ENCODE results near the gene PRKAR2A. TPM values are rescaled to one million over a fixed set of nuclear protein-coding genes. Genes with fewer than 3 reads are reported as not detected.
"Not testable (repeated sequence)": the region's sequence is repeated elsewhere in the genome, so short reads cannot be mapped to it uniquely, and the experiment has no call there.

The PRKAR2A gene
- total and polyA plus RNA-seq, 4 donors = 12.1 to 28.5 (median 13.9) TPM

GRCh38 chr3:48738144-48738536 lies 109.5 kb downstream of the PRKAR2A start:
- Histone ChIP-seq H3K36me3 (ENCODE audit: control insufficient read depth in 4 of 4, insufficient read depth in 3 of 4, low read depth in 1 of 4, low read length in 3 of 4) (no peaks in the 10 kb centered on the region), H3K27ac (ENCODE audit: low read depth in 1 of 2, low read length in 2 of 2) (no peak overlapping the region), H3K4me1 (ENCODE audit: control insufficient read depth in 4 of 4, insufficient read depth in 4 of 4, low read length in 3 of 4) (peaks cover 13 to 31% (median 24%) of the 10 kb centered on the region in 4 donors), H3K9ac (ENCODE audit: low read depth in 1 of 2, low read length in 2 of 2) (no peak overlapping the region), H3K27me3 (ENCODE audit: control insufficient read depth in 4 of 4, insufficient read depth in 4 of 4, low read length in 3 of 4) (no peaks in the 10 kb centered on the region), H3K9me3 (ENCODE audit: control insufficient read depth in 4 of 4, low read length in 3 of 4) (no peaks in the 10 kb centered on the region), H3K4me3 (ENCODE audit: low read depth in 1 of 3, low read length in 3 of 3) (no peak overlapping the region)
- TF ChIP-seq NR2F2 (IDR thresholded peaks at IDR 0.05) (peak; percentile 21), JUND (IDR thresholded peaks at IDR 0.05) (no peak)
- 86% methylated on average over 3 of the region's 3 CpGs for WGBS
- no peak for DNase-seq (ENCODE audit: low spot score)

DNA sequence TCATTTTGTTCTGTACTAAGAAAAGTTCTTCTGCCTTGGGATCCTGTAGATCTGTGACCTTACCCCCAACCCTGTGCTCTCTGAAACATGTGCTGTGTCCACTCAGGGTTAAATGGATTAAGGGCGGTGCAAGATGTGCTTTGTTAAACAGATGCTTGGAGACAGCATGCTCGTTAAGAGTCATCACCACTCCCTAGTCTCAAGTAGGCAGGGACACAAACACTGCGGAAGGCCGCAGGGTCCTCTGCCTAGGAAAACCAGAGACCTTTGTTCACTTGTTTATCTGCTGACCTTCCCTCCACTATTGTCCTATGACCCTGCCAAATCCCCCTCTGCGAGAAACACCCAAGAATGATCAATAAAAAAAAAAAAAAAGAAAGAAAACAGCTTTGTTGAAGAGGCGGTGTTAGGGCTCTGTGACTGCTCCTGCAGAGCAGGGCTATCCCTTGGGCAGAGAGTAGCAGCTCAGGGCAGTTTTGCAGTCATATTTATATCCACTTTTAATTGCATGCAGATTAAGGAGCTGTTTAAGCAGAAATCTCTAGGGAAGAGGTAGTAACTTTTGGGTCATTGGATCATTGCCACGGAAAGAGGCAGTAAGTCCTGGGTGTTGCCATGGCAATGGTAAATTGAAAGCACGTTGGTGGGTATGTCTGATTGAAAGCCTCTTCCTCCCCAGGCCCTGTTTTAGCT lies 112.5 kb downstream of the PRKAR2A start:
- H3K9me3 ChIP-seq (ENCODE audit: control insufficient read depth in 4 of 4, low read length in 3 of 4); H3K27ac ChIP-seq (ENCODE audit: low read depth in 1 of 2, low read length in 2 of 2); H3K9ac ChIP-seq (ENCODE audit: low read depth in 1 of 2, low read length in 2 of 2); DNase-seq (ENCODE audit: low spot score); H3K36me3 ChIP-seq (ENCODE audit: control insufficient read depth in 4 of 4, insufficient read depth in 3 of 4, low read depth in 1 of 4, low read length in 3 of 4); H3K27me3 ChIP-seq (ENCODE audit: control insufficient read depth in 4 of 4, insufficient read depth in 4 of 4, low read length in 3 of 4); H3K4me3 ChIP-seq (ENCODE audit: low read depth in 1 of 3, low read length in 3 of 3): not testable (repeated sequence)
- H3K4me1 ChIP-seq (ENCODE audit: control insufficient read depth in 4 of 4, insufficient read depth in 4 of 4, low read length in 3 of 4) = peaks cover 8 to 24% (median 17%) of the 10 kb centered on the region in 4 donors
- 21% methylated on average over 8 of the region's 8 CpGs for WGBS

- not testable (repeated sequence) for H3K36me3 ChIP-seq (ENCODE audit: control insufficient read depth in 4 of 4, insufficient read depth in 3 of 4, low read depth in 1 of 4, low read length in 3 of 4); H3K27me3 ChIP-seq (ENCODE audit: control insufficient read depth in 4 of 4, insufficient read depth in 4 of 4, low read length in 3 of 4); H3K9me3 ChIP-seq (ENCODE audit: control insufficient read depth in 4 of 4, low read length in 3 of 4); H3K27ac ChIP-seq (ENCODE audit: low read depth in 1 of 2, low read length in 2 of 2); H3K4me3 ChIP-seq (ENCODE audit: low read depth in 1 of 3, low read length in 3 of 3); DNase-seq (ENCODE audit: low spot score); H3K9ac ChIP-seq (ENCODE audit: low read depth in 1 of 2, low read length in 2 of 2)
- H3K4me1 ChIP-seq (ENCODE audit: control insufficient read depth in 4 of 4, insufficient read depth in 4 of 4, low read length in 3 of 4) = peaks cover 5 to 17% (median 13%) of the 10 kb centered on the region in 4 donors
- 93% methylated on average over 23 of the region's 25 CpGs for WGBS
Observed at GRCh38 chr3:48734541-48734940, 113.1 kb downstream of the PRKAR2A start.

DNA sequence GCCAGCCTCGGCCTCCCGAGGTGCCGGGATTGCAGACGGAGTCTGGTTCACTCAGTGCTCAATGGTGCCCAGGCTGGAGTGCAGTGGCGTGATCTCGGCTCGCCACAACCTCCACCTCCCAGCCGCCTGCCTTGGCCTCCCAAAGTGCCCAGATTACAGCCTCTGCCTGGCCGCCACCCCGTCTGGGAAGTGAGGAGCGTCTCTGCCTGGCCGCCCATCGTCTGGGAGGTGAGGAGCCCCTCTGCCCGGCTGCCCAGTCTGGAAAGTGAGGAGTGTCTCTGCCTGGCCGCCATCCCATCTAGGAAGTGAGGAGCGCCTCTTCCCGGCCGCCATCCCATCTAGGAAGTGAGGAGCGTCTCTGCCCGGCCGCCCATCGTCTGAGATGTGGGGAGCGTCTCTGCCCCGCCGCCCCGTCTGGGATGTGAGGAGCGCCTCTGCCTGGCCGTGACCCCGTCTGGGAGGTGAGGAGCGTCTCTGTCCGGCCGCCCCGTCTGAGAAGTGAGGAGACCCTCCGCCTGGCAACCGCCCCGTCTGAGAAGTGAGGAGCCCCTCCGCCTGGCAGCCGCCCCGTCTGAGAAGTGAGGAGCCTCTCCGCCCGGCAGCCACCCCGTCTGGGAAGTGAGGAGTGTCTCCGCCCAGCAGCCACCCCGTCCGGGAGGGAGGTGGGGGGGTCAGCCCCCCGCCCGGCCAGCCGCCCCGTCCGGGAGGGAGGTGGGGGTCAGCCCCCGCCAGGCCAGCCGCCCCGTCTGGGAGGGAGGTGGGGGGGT lies 113.7 kb downstream of the PRKAR2A start:
- WGBS = 96% methylated on average over 49 of the region's 53 CpGs
- DNase-seq (ENCODE audit: low spot score) = not testable (repeated sequence)

DNA sequence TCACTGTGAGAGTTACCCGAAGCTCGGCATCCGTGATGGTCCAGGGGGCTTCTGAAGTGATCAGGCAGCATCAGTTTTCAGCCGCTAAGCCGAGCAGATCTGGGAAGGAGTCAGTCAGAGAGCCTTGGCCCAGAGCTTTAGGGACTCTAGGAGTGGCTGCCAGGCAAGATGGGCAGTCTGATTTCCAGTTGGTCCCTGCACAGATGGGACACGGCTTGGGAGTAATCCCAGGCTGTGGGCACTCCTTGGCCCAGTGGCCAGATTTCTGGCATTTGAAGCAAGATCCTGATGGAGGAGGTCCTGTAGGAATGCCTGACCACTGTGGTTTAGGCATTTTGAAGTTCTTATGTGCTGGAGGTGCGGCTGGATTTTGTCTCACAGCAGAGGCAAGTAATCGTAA lies 120.2 kb downstream of the PRKAR2A start:
- H3K9ac ChIP-seq (ENCODE audit: low read depth in 1 of 2, low read length in 2 of 2) = no peak overlapping the region
- no peaks in the 10 kb centered on the region for H3K9me3 ChIP-seq (ENCODE audit: control insufficient read depth in 4 of 4, low read length in 3 of 4)
- H3K36me3 ChIP-seq (ENCODE audit: control insufficient read depth in 4 of 4, insufficient read depth in 3 of 4, low read depth in 1 of 4, low read length in 3 of 4) = no peaks in the 10 kb centered on the region
- no peak overlapping the region for H3K4me3 ChIP-seq (ENCODE audit: low read depth in 1 of 3, low read length in 3 of 3)
- 94% methylated on average over 8 of the region's 8 CpGs for WGBS
- H3K4me1 ChIP-seq (ENCODE audit: control insufficient read depth in 4 of 4, insufficient read depth in 4 of 4, low read length in 3 of 4) = no peaks in the 10 kb centered on the region
- H3K27ac ChIP-seq (ENCODE audit: low read depth in 1 of 2, low read length in 2 of 2) = no peak overlapping the region
- H3K27me3 ChIP-seq (ENCODE audit: control insufficient read depth in 4 of 4, insufficient read depth in 4 of 4, low read length in 3 of 4) = no peaks in the 10 kb centered on the region
- no peak for DNase-seq (ENCODE audit: low spot score)
- no peak for TF ChIP-seq ZBTB33 (IDR thresholded peaks at IDR 0.05)
- TF ChIP-seq TAF1 (conservative IDR thresholded peaks at IDR 0.05) = no peak
- TF ChIP-seq, protein P1, sequence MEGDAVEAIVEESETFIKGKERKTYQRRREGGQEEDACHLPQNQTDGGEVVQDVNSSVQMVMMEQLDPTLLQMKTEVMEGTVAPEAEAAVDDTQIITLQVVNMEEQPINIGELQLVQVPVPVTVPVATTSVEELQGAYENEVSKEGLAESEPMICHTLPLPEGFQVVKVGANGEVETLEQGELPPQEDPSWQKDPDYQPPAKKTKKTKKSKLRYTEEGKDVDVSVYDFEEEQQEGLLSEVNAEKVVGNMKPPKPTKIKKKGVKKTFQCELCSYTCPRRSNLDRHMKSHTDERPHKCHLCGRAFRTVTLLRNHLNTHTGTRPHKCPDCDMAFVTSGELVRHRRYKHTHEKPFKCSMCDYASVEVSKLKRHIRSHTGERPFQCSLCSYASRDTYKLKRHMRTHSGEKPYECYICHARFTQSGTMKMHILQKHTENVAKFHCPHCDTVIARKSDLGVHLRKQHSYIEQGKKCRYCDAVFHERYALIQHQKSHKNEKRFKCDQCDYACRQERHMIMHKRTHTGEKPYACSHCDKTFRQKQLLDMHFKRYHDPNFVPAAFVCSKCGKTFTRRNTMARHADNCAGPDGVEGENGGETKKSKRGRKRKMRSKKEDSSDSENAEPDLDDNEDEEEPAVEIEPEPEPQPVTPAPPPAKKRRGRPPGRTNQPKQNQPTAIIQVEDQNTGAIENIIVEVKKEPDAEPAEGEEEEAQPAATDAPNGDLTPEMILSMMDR (IDR thresholded peaks at IDR 0.05; ENCODE audit: low read depth, low read length, missing input control) = no peak
- TF ChIP-seq, protein P2, sequence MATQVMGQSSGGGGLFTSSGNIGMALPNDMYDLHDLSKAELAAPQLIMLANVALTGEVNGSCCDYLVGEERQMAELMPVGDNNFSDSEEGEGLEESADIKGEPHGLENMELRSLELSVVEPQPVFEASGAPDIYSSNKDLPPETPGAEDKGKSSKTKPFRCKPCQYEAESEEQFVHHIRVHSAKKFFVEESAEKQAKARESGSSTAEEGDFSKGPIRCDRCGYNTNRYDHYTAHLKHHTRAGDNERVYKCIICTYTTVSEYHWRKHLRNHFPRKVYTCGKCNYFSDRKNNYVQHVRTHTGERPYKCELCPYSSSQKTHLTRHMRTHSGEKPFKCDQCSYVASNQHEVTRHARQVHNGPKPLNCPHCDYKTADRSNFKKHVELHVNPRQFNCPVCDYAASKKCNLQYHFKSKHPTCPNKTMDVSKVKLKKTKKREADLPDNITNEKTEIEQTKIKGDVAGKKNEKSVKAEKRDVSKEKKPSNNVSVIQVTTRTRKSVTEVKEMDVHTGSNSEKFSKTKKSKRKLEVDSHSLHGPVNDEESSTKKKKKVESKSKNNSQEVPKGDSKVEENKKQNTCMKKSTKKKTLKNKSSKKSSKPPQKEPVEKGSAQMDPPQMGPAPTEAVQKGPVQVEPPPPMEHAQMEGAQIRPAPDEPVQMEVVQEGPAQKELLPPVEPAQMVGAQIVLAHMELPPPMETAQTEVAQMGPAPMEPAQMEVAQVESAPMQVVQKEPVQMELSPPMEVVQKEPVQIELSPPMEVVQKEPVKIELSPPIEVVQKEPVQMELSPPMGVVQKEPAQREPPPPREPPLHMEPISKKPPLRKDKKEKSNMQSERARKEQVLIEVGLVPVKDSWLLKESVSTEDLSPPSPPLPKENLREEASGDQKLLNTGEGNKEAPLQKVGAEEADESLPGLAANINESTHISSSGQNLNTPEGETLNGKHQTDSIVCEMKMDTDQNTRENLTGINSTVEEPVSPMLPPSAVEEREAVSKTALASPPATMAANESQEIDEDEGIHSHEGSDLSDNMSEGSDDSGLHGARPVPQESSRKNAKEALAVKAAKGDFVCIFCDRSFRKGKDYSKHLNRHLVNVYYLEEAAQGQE (IDR thresholded peaks at IDR 0.05) = no peak
- TF ChIP-seq JUND (IDR thresholded peaks at IDR 0.05) = no peak
- no peak for TF ChIP-seq EGR1 (IDR thresholded peaks at IDR 0.05; ENCODE audit: low read depth in 2 of 2)
- TF ChIP-seq YY1 (IDR thresholded peaks at IDR 0.05) = no peak
- no peak for TF ChIP-seq HNF4G (IDR thresholded peaks at IDR 0.05)
- no peak for TF ChIP-seq FOXA2 (IDR thresholded peaks at IDR 0.05)

More for the DNA sequence above, 113.7 kb downstream of the PRKAR2A start:
- H3K27ac ChIP-seq (ENCODE audit: low read depth in 1 of 2, low read length in 2 of 2); H3K4me3 ChIP-seq (ENCODE audit: low read depth in 1 of 3, low read length in 3 of 3); H3K9me3 ChIP-seq (ENCODE audit: control insufficient read depth in 4 of 4, low read length in 3 of 4); H3K27me3 ChIP-seq (ENCODE audit: control insufficient read depth in 4 of 4, insufficient read depth in 4 of 4, low read length in 3 of 4); H3K9ac ChIP-seq (ENCODE audit: low read depth in 1 of 2, low read length in 2 of 2); H3K36me3 ChIP-seq (ENCODE audit: control insufficient read depth in 4 of 4, insufficient read depth in 3 of 4, low read depth in 1 of 4, low read length in 3 of 4): not testable (repeated sequence)
- peaks cover 2 to 14% (median 8%) of the 10 kb centered on the region in 4 donors for H3K4me1 ChIP-seq (ENCODE audit: control insufficient read depth in 4 of 4, insufficient read depth in 4 of 4, low read length in 3 of 4)

Data from liver (tissue), 9 donors.